GM23338 (cell line): ENCODE data around the gene BCAS1. TPM values are rescaled to one million over a fixed set of nuclear protein-coding genes. Genes with fewer than 3 reads are reported as not detected.

Experiments
- ATAC-seq: fragments of 200-7000 bp; cut with Tn5 transposase; 3 replicates; pipeline ENCODE4 v1.9.1; 2020
- DNase-seq: peaks from one replicate; pipeline ENCODE4 v3.0.0-alpha.2; 2015; ENCODE audit warnings: low spot score
- H2AFZ ChIP-seq: fragments of 200-600 bp; sonication (generic); 2 replicates; pipeline ENCODE4 v1.8.0; 2016; ENCODE audit warnings: antibody characterized with exemption, mild to moderate bottlenecking, moderate library complexity
- H3F3A ChIP-seq: fragments of 200-600 bp; sonication (generic); replicated peaks from 2 replicates; pipeline ENCODE4 v1.8.0; 2017; ENCODE audit warnings: antibody characterized with exemption, mixed run types, low read depth
- H3K27ac ChIP-seq: fragments of 200-600 bp; sonication (generic); 2 replicates; pipeline ENCODE4 v1.6.1; 2016; ENCODE audit warnings: low read depth
- H3K27me3 ChIP-seq: fragments of 200-600 bp; sonication (generic); 2 replicates; pipeline ENCODE4 v1.8.0; 2016; ENCODE audit warnings: mild to moderate bottlenecking, mixed run types, moderate library complexity; ENCODE audit not compliant: insufficient read depth
- H3K36me3 ChIP-seq: fragments of 200-600 bp; sonication (generic); 2 replicates; pipeline ENCODE4 v1.8.0; 2016; ENCODE audit warnings: mild to moderate bottlenecking; ENCODE audit not compliant: insufficient read depth
- H3K4me1 ChIP-seq: fragments of 200-600 bp; sonication (generic); 2 replicates; pipeline ENCODE4 v1.8.0; 2016; ENCODE audit warnings: mild to moderate bottlenecking, moderate library complexity; ENCODE audit not compliant: insufficient read depth
- H3K4me2 ChIP-seq: fragments of 200-600 bp; sonication (generic); 2 replicates; pipeline ENCODE4 v1.7.1; 2017; ENCODE audit warnings: mixed run types
- H3K4me3 ChIP-seq: fragments of 200-600 bp; sonication (generic); 2 replicates; pipeline ENCODE4 v1.6.1; 2016; ENCODE audit warnings: mixed run types
- H3K79me2 ChIP-seq: fragments of 200-600 bp; sonication (generic); replicated peaks from 2 replicates; pipeline ENCODE4 v1.8.0; 2017; ENCODE audit warnings: mild to moderate bottlenecking; ENCODE audit not compliant: insufficient read depth
- H3K9me2 ChIP-seq: fragments of 200-600 bp; sonication (generic); 2 replicates; pipeline ENCODE4 v1.8.0; 2017; ENCODE audit not compliant: insufficient read depth
- H4K20me1 ChIP-seq: fragments of 200-600 bp; sonication (generic); replicated peaks from 2 replicates; pipeline ENCODE4 v1.8.0; 2017; ENCODE audit warnings: mild to moderate bottlenecking; ENCODE audit not compliant: insufficient read depth
- H3K27ac Mint-ChIP-seq: 2 replicates; pipeline ENCODE4 v1.8.0; 2020; ENCODE audit warnings: inconsistent platforms, mild to moderate bottlenecking, moderate library complexity, mixed read lengths
- H3K27me3 Mint-ChIP-seq: 3 replicates; pipeline ENCODE4 v1.8.0; 2022; ENCODE audit warnings: low read depth, mild to moderate bottlenecking, moderate library complexity, mixed read lengths, inconsistent platforms; ENCODE audit not compliant: insufficient read depth, poor library complexity
- H3K36me3 Mint-ChIP-seq: 3 replicates; pipeline ENCODE4 v1.8.0; 2021; ENCODE audit warnings: low read depth, mild to moderate bottlenecking, inconsistent platforms, moderate library complexity, mixed read lengths
- H3K4me1 Mint-ChIP-seq: 3 replicates; pipeline ENCODE4 v1.8.0; 2020; ENCODE audit warnings: mild to moderate bottlenecking, inconsistent platforms, mixed read lengths
- H3K4me3 Mint-ChIP-seq: 3 replicates; pipeline ENCODE4 v1.8.0; 2021; ENCODE audit warnings: moderate library complexity, mild to moderate bottlenecking, inconsistent platforms, mixed read lengths
- H3K9me3 Mint-ChIP-seq: 3 replicates; pipeline ENCODE4 v1.8.0; 2020; ENCODE audit warnings: moderate library complexity, mild to moderate bottlenecking, inconsistent platforms, mixed read lengths
- CREB1 ChIP-seq: fragments of 250-450 bp; sonication (Bioruptor Pico); IDR thresholded peaks from 2 replicates; pipeline ENCODE4 v1.5.0; 2020; ENCODE audit warnings: low read depth, mild to moderate bottlenecking, moderate library complexity
- EZH2 ChIP-seq: fragments of 200-600 bp; sonication (generic); IDR thresholded peaks from one replicate; pipeline ENCODE4 v1.8.0; 2017; ENCODE audit warnings: antibody characterized with exemption, mild to moderate bottlenecking, low read depth; ENCODE audit not compliant: unreplicated experiment
- EZH2phosphoT487 ChIP-seq: fragments of 200-600 bp; sonication (generic); IDR thresholded peaks from one replicate; pipeline ENCODE4 v1.8.1; 2018; ENCODE audit warnings: antibody characterized with exemption; ENCODE audit not compliant: unreplicated experiment
- JUNB ChIP-seq: IDR thresholded peaks from one replicate; pipeline ENCODE4 v1.6.1; 2016; ENCODE audit warnings: antibody characterized with exemption; ENCODE audit not compliant: unreplicated experiment
- NANOG ChIP-seq: IDR thresholded peaks from 2 replicates; pipeline ENCODE4 v1.6.1; 2016; ENCODE audit warnings: antibody characterized with exemption, borderline replicate concordance
- POLR2AphosphoS5 ChIP-seq: IDR thresholded peaks from 2 replicates; pipeline ENCODE4 v1.6.1; 2016; ENCODE audit warnings: antibody characterized with exemption, low read depth
- STAT1 ChIP-seq: IDR thresholded peaks from one replicate; pipeline ENCODE4 v1.6.1; 2016; ENCODE audit warnings: antibody characterized with exemption; ENCODE audit not compliant: unreplicated experiment
- ZNF114 ChIP-seq: fragments of 250-450 bp; sonication (Bioruptor Pico); IDR thresholded peaks from 2 replicates; pipeline ENCODE4 v1.5.0; 2020; ENCODE audit warnings: mild to moderate bottlenecking, moderate library complexity
- ZNF331 ChIP-seq: fragments of 250-450 bp; sonication (Bioruptor Pico); IDR thresholded peaks from 2 replicates; pipeline ENCODE4 v1.5.0; 2020; ENCODE audit warnings: low read depth, mild to moderate bottlenecking, moderate library complexity
- polyA plus RNA-seq: library from polyadenylated mRNA; unstranded; fragments of >200 nt; fragmentation: Nextera tagmentation; extraction: Ambion mirVana; gene quantifications from 2 replicates; pipeline ENCODE4 v1.2.1, GENCODE V29; 2016
- total RNA-seq: library from RNA; depleted of rRNA; stranded (reverse); fragments of >200 nt; shearing (Covaris generic); gene quantifications from 2 replicates; pipeline ENCODE4 v1.2.3, GENCODE V29; 2014
- TF ChIP-seq, protein P1 (sequence below): fragments of 250-450 bp; sonication (Bioruptor Pico); IDR thresholded peaks from 2 replicates; pipeline ENCODE4 v1.5.0; 2020; ENCODE audit warnings: mild to moderate bottlenecking, moderate library complexity
- TF ChIP-seq, protein P2 (sequence below), 2 experiments: fragments of 200-600 bp in 1 of 2; sonication (generic) in 1 of 2; conservative IDR thresholded peaks; 2 replicates each; pipeline versions ENCODE4 v1.5.1 to v1.6.1; 2016 to 2017; ENCODE audit warnings: antibody characterized with exemption in 2 of 2, low read depth in 2 of 2, mild to moderate bottlenecking in 2 of 2, moderate library complexity in 1 of 2
- TF ChIP-seq, protein P3 (sequence below): IDR thresholded peaks from 2 replicates; pipeline ENCODE4 v1.6.1; 2016; ENCODE audit warnings: antibody characterized with exemption
- TF ChIP-seq, protein P4 (sequence below): IDR thresholded peaks from one replicate; pipeline ENCODE4 v1.6.1; 2018; ENCODE audit warnings: antibody characterized with exemption; ENCODE audit not compliant: unreplicated experiment

Gene BCAS1
- total and polyA plus RNA-seq, 2 experiments from 2014 or later = 0.17 to 0.19 TPM

DNA sequence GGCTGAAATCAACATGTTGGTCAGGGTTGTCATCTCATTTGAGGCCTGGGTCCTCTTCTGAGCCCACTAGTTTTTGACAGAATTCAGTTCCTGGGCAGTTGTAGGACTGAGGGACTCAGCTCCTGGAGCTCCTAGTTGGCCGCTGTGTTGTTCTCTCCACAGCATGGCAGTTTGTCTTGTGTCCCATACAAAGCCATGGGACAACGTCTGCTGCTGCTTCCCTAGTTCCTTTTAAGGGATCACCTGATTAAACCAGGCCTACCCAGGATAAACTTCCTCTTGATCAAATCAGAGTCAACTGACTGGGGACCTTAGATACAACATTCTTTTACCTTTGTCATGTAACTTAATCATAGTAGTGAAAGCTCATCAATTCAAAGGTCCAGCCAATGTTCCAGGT is 141.0 kb downstream of the BCAS1 start:
- no peaks in the 10 kb centered on the region for H3K27me3 ChIP-seq
- no peaks in the 10 kb centered on the region for H3K36me3 ChIP-seq
- no peak overlapping the region for H3K27ac Mint-ChIP-seq
- TF ChIP-seq ZNF331 (CRISPR knock-in tag) (no peak), ZNF114 (CRISPR knock-in tag) (no peak), POLR2AphosphoS5 (no peak), CREB1 (CRISPR knock-in tag) (no peak), STAT1 (no peak), NANOG (no peak), JUNB (no peak), EZH2 (no peak), EZH2phosphoT487 (no peak)
- TF ChIP-seq, protein P1, sequence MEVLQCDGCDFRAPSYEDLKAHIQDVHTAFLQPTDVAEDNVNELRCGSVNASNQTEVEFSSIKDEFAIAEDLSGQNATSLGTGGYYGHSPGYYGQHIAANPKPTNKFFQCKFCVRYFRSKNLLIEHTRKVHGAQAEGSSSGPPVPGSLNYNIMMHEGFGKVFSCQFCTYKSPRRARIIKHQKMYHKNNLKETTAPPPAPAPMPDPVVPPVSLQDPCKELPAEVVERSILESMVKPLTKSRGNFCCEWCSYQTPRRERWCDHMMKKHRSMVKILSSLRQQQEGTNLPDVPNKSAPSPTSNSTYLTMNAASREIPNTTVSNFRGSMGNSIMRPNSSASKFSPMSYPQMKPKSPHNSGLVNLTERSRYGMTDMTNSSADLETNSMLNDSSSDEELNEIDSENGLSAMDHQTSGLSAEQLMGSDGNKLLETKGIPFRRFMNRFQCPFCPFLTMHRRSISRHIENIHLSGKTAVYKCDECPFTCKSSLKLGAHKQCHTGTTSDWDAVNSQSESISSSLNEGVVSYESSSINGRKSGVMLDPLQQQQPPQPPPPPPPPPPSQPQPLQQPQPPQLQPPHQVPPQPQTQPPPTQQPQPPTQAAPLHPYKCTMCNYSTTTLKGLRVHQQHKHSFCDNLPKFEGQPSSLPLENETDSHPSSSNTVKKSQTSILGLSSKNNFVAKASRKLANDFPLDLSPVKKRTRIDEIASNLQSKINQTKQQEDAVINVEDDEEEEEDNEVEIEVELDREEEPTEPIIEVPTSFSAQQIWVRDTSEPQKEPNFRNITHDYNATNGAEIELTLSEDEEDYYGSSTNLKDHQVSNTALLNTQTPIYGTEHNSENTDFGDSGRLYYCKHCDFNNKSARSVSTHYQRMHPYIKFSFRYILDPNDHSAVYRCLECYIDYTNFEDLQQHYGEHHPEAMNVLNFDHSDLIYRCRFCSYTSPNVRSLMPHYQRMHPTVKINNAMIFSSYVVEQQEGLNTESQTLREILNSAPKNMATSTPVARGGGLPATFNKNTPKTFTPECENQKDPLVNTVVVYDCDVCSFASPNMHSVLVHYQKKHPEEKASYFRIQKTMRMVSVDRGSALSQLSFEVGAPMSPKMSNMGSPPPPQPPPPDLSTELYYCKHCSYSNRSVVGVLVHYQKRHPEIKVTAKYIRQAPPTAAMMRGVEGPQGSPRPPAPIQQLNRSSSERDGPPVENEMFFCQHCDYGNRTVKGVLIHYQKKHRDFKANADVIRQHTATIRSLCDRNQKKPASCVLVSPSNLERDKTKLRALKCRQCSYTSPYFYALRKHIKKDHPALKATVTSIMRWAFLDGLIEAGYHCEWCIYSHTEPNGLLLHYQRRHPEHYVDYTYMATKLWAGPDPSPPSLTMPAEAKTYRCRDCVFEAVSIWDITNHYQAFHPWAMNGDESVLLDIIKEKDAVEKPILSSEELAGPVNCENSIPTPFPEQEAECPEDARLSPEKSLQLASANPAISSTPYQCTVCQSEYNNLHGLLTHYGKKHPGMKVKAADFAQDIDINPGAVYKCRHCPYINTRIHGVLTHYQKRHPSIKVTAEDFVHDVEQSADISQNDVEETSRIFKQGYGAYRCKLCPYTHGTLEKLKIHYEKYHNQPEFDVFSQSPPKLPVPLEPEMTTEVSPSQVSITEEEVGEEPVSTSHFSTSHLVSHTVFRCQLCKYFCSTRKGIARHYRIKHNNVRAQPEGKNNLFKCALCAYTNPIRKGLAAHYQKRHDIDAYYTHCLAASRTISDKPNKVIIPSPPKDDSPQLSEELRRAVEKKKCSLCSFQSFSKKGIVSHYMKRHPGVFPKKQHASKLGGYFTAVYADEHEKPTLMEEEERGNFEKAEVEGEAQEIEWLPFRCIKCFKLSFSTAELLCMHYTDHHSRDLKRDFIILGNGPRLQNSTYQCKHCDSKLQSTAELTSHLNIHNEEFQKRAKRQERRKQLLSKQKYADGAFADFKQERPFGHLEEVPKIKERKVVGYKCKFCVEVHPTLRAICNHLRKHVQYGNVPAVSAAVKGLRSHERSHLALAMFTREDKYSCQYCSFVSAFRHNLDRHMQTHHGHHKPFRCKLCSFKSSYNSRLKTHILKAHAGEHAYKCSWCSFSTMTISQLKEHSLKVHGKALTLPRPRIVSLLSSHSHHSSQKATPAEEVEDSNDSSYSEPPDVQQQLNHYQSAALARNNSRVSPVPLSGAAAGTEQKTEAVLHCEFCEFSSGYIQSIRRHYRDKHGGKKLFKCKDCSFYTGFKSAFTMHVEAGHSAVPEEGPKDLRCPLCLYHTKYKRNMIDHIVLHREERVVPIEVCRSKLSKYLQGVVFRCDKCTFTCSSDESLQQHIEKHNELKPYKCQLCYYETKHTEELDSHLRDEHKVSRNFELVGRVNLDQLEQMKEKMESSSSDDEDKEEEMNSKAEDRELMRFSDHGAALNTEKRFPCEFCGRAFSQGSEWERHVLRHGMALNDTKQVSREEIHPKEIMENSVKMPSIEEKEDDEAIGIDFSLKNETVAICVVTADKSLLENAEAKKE (CRISPR knock-in tag) = no peak
- TF ChIP-seq, protein P2, sequence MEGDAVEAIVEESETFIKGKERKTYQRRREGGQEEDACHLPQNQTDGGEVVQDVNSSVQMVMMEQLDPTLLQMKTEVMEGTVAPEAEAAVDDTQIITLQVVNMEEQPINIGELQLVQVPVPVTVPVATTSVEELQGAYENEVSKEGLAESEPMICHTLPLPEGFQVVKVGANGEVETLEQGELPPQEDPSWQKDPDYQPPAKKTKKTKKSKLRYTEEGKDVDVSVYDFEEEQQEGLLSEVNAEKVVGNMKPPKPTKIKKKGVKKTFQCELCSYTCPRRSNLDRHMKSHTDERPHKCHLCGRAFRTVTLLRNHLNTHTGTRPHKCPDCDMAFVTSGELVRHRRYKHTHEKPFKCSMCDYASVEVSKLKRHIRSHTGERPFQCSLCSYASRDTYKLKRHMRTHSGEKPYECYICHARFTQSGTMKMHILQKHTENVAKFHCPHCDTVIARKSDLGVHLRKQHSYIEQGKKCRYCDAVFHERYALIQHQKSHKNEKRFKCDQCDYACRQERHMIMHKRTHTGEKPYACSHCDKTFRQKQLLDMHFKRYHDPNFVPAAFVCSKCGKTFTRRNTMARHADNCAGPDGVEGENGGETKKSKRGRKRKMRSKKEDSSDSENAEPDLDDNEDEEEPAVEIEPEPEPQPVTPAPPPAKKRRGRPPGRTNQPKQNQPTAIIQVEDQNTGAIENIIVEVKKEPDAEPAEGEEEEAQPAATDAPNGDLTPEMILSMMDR (conservative IDR thresholded peaks at IDR 0.05; ENCODE audit: low read depth in 2 of 2) = no peak
- TF ChIP-seq, protein P3, sequence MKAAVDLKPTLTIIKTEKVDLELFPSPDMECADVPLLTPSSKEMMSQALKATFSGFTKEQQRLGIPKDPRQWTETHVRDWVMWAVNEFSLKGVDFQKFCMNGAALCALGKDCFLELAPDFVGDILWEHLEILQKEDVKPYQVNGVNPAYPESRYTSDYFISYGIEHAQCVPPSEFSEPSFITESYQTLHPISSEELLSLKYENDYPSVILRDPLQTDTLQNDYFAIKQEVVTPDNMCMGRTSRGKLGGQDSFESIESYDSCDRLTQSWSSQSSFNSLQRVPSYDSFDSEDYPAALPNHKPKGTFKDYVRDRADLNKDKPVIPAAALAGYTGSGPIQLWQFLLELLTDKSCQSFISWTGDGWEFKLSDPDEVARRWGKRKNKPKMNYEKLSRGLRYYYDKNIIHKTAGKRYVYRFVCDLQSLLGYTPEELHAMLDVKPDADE = no peak
- TF ChIP-seq, protein P4, sequence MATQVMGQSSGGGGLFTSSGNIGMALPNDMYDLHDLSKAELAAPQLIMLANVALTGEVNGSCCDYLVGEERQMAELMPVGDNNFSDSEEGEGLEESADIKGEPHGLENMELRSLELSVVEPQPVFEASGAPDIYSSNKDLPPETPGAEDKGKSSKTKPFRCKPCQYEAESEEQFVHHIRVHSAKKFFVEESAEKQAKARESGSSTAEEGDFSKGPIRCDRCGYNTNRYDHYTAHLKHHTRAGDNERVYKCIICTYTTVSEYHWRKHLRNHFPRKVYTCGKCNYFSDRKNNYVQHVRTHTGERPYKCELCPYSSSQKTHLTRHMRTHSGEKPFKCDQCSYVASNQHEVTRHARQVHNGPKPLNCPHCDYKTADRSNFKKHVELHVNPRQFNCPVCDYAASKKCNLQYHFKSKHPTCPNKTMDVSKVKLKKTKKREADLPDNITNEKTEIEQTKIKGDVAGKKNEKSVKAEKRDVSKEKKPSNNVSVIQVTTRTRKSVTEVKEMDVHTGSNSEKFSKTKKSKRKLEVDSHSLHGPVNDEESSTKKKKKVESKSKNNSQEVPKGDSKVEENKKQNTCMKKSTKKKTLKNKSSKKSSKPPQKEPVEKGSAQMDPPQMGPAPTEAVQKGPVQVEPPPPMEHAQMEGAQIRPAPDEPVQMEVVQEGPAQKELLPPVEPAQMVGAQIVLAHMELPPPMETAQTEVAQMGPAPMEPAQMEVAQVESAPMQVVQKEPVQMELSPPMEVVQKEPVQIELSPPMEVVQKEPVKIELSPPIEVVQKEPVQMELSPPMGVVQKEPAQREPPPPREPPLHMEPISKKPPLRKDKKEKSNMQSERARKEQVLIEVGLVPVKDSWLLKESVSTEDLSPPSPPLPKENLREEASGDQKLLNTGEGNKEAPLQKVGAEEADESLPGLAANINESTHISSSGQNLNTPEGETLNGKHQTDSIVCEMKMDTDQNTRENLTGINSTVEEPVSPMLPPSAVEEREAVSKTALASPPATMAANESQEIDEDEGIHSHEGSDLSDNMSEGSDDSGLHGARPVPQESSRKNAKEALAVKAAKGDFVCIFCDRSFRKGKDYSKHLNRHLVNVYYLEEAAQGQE = no peak
- H3K4me3 ChIP-seq = no peak overlapping the region
- H3K4me1 Mint-ChIP-seq = peaks cover 20% of the 10 kb centered on the region
- H4K20me1 ChIP-seq = no peaks in the 10 kb centered on the region
- peaks cover 10% of the 10 kb centered on the region for H3K4me1 ChIP-seq
- no peak overlapping the region for H2AFZ ChIP-seq
- no peaks in the 10 kb centered on the region for H3K9me3 Mint-ChIP-seq
- H3K27me3 Mint-ChIP-seq = no peaks in the 10 kb centered on the region
- H3K36me3 Mint-ChIP-seq = no peaks in the 10 kb centered on the region
- H3K79me2 ChIP-seq = no peaks in the 10 kb centered on the region
- H3K27ac ChIP-seq = no peak overlapping the region
- DNase-seq = no peak
- no peaks in the 10 kb centered on the region for H3F3A ChIP-seq
- no peaks in the 10 kb centered on the region for H3K9me2 ChIP-seq
- ATAC-seq = no peak
- no peak overlapping the region for H3K4me2 ChIP-seq
- no peak overlapping the region for H3K4me3 Mint-ChIP-seq
